Measurements from ENCODE around the gene XIRP2. TPM values are rescaled to one million over a fixed set of nuclear protein-coding genes. Genes with fewer than 3 reads are reported as not detected.

XIRP2 gene
- polyA plus RNA-seq = 1 to 10 TPM in 2 of 4 donors, under 1 TPM in 2; 0.03 to 7.3 (median 0.74) TPM
- long read RNA-seq, donor 1 = 0 reads
- long read RNA-seq, donor 2 = 0 reads
- long read RNA-seq, donor 3 = 0 reads
- long read RNA-seq, donor 4 = 0 reads
- long read RNA-seq, donor 5 = 0 reads
- long read RNA-seq, donor 6 = 0 reads
- long read RNA-seq, donor 7 = 0 reads
- long read RNA-seq, donor 8 = 0 reads
- long read RNA-seq, donor 9 = 0 reads
- long read RNA-seq, donor 10 = 0 reads

GRCh38 chr2:166888180-166888579 lies at the start of gene XIRP2:
Gene XIRP2, plus strand, starts transcription at chr2:166888480. Its CDS starts 15,003 bp downstream, at chr2:166903483.
- Histone ChIP-seq H3K4me1 (ENCODE audit: control insufficient read depth in 3 of 3, insufficient read depth in 2 of 3, low read depth in 1 of 3, low read length in 2 of 3) (no peaks in the 10 kb centered on the region), H3K27me3 (ENCODE audit: control insufficient read depth in 3 of 3, insufficient read depth in 3 of 3, low read length in 3 of 3) (no peaks in the 10 kb centered on the region), H3K4me3 (ENCODE audit: low read depth in 1 of 3, low read length in 3 of 3) (no peak within 1 kb of the TSS), H3K36me3 (ENCODE audit: control insufficient read depth in 3 of 3, insufficient read depth in 2 of 3, low read depth in 1 of 3, low read length in 3 of 3) (no peaks in the 10 kb centered on the region), H3K9me3 (ENCODE audit: control insufficient read depth in 2 of 2, insufficient read depth in 1 of 2, low read depth in 1 of 2, low read length in 1 of 2) (no peaks in the 10 kb centered on the region), H3K27ac (ENCODE audit: low read depth in 1 of 3, low read length in 2 of 3) (no peak within 1 kb of the TSS)
- 61 to 80% (median 69%) methylated on average over 2 of the region's 2 CpGs for WGBS, 3 donors
- FAIRE-seq (no peak), DNase-seq (no peak)

- no peak for FAIRE-seq
- Histone ChIP-seq H3K4me3 (ENCODE audit: low read depth in 1 of 3, low read length in 3 of 3) (no peak overlapping the region), H3K27me3 (ENCODE audit: control insufficient read depth in 3 of 3, insufficient read depth in 3 of 3, low read length in 3 of 3) (no peaks in the 10 kb centered on the region), H3K27ac (ENCODE audit: low read depth in 1 of 3, low read length in 2 of 3) (no peak overlapping the region), H3K36me3 (ENCODE audit: control insufficient read depth in 3 of 3, insufficient read depth in 2 of 3, low read depth in 1 of 3, low read length in 3 of 3) (no peaks in the 10 kb centered on the region), H3K9me3 (ENCODE audit: control insufficient read depth in 2 of 2, insufficient read depth in 1 of 2, low read depth in 1 of 2, low read length in 1 of 2) (no peaks in the 10 kb centered on the region), H3K4me1 (ENCODE audit: control insufficient read depth in 3 of 3, insufficient read depth in 2 of 3, low read depth in 1 of 3, low read length in 2 of 3) (no peaks in the 10 kb centered on the region)
- 40 to 59% (median 47%) methylated on average over 2 of the region's 2 CpGs for WGBS, 3 donors
- no peak for DNase-seq
Observed at GRCh38 chr2:166841152-166841551, 47.1 kb upstream of the XIRP2 start.

- no peak for DNase-seq
- 37 to 65% (median 50%) methylated on average over 1 of the region's 1 CpG for WGBS, 3 donors
- Histone ChIP-seq H3K27ac (ENCODE audit: low read depth in 1 of 3, low read length in 2 of 3) (no peak overlapping the region), H3K4me3 (ENCODE audit: low read depth in 1 of 3, low read length in 3 of 3) (no peak overlapping the region), H3K9me3 (ENCODE audit: control insufficient read depth in 2 of 2, insufficient read depth in 1 of 2, low read depth in 1 of 2, low read length in 1 of 2) (no peaks in the 10 kb centered on the region), H3K36me3 (ENCODE audit: control insufficient read depth in 3 of 3, insufficient read depth in 2 of 3, low read depth in 1 of 3, low read length in 3 of 3) (no peaks in the 10 kb centered on the region), H3K4me1 (ENCODE audit: control insufficient read depth in 3 of 3, insufficient read depth in 2 of 3, low read depth in 1 of 3, low read length in 2 of 3) (no peaks in the 10 kb centered on the region), H3K27me3 (ENCODE audit: control insufficient read depth in 3 of 3, insufficient read depth in 3 of 3, low read length in 3 of 3) (no peaks in the 10 kb centered on the region)
- FAIRE-seq = no peak
Observed at GRCh38 chr2:166841679-166842078, 46.6 kb upstream of the XIRP2 start.

- no peaks in the 10 kb centered on the region for H3K9me3 ChIP-seq (ENCODE audit: control insufficient read depth in 2 of 2, insufficient read depth in 1 of 2, low read depth in 1 of 2, low read length in 1 of 2)
- 67 to 80% (median 79%) methylated on average over 1 of the region's 1 CpG for WGBS, 3 donors
Observed at GRCh38 chr2:166844111-166844510, 44.2 kb upstream of the XIRP2 start.

GRCh38 chr2:166862468-166863132 lies 25.7 kb upstream of the XIRP2 start:
- no peak for DNase-seq
- 51 to 52% (median 52%) methylated on average over 6 of the region's 6 CpGs for WGBS, 3 donors
- Histone ChIP-seq H3K4me1 (ENCODE audit: control insufficient read depth in 3 of 3, insufficient read depth in 2 of 3, low read depth in 1 of 3, low read length in 2 of 3) (no peaks in the 10 kb centered on the region), H3K27ac (ENCODE audit: low read depth in 1 of 3, low read length in 2 of 3) (no peak overlapping the region), H3K4me3 (ENCODE audit: low read depth in 1 of 3, low read length in 3 of 3) (no peak overlapping the region), H3K27me3 (ENCODE audit: control insufficient read depth in 3 of 3, insufficient read depth in 3 of 3, low read length in 3 of 3) (no peaks in the 10 kb centered on the region), H3K9me3 (ENCODE audit: control insufficient read depth in 2 of 2, insufficient read depth in 1 of 2, low read depth in 1 of 2, low read length in 1 of 2) (no peaks in the 10 kb centered on the region), H3K36me3 (ENCODE audit: control insufficient read depth in 3 of 3, insufficient read depth in 2 of 3, low read depth in 1 of 3, low read length in 3 of 3) (no peaks in the 10 kb centered on the region)
- FAIRE-seq = no peak

More at GRCh38 chr2:166844111-166844510, 44.2 kb upstream of the XIRP2 start:
- H3K4me1 ChIP-seq (ENCODE audit: control insufficient read depth in 3 of 3, insufficient read depth in 2 of 3, low read depth in 1 of 3, low read length in 2 of 3) = no peaks in the 10 kb centered on the region
- FAIRE-seq (no peak), DNase-seq (no peak)
- no peaks in the 10 kb centered on the region for H3K36me3 ChIP-seq (ENCODE audit: control insufficient read depth in 3 of 3, insufficient read depth in 2 of 3, low read depth in 1 of 3, low read length in 3 of 3)
- H3K4me3 ChIP-seq (ENCODE audit: low read depth in 1 of 3, low read length in 3 of 3) = no peak overlapping the region
- H3K27me3 ChIP-seq (ENCODE audit: control insufficient read depth in 3 of 3, insufficient read depth in 3 of 3, low read length in 3 of 3) = no peaks in the 10 kb centered on the region
- H3K27ac ChIP-seq (ENCODE audit: low read depth in 1 of 3, low read length in 2 of 3) = no peak overlapping the region

- WGBS, 3 donors = 68 to 74% (median 68%) methylated on average over 10 of the region's 10 CpGs
- Histone ChIP-seq H3K27ac (ENCODE audit: low read depth in 1 of 3, low read length in 2 of 3) (no peak overlapping the region), H3K9me3 (ENCODE audit: control insufficient read depth in 2 of 2, insufficient read depth in 1 of 2, low read depth in 1 of 2, low read length in 1 of 2) (no peaks in the 10 kb centered on the region), H3K4me1 (ENCODE audit: control insufficient read depth in 3 of 3, insufficient read depth in 2 of 3, low read depth in 1 of 3, low read length in 2 of 3) (no peaks in the 10 kb centered on the region), H3K36me3 (ENCODE audit: control insufficient read depth in 3 of 3, insufficient read depth in 2 of 3, low read depth in 1 of 3, low read length in 3 of 3) (no peaks in the 10 kb centered on the region), H3K4me3 (ENCODE audit: low read depth in 1 of 3, low read length in 3 of 3) (no peak overlapping the region), H3K27me3 (ENCODE audit: control insufficient read depth in 3 of 3, insufficient read depth in 3 of 3, low read length in 3 of 3) (no peaks in the 10 kb centered on the region)
- no peak for FAIRE-seq
- no peak for DNase-seq
Observed at GRCh38 chr2:166867874-166868514, 20.3 kb upstream of the XIRP2 start.

GRCh38 chr2:166870346-166870745 lies 17.9 kb upstream of the XIRP2 start:
- no peaks in the 10 kb centered on the region for H3K36me3 ChIP-seq (ENCODE audit: control insufficient read depth in 3 of 3, insufficient read depth in 2 of 3, low read depth in 1 of 3, low read length in 3 of 3)
- no peak overlapping the region for H3K4me3 ChIP-seq (ENCODE audit: low read depth in 1 of 3, low read length in 3 of 3)
- WGBS, 3 donors = 81 to 97% (median 97%) methylated on average over 1 of the region's 1 CpG
- no peaks in the 10 kb centered on the region for H3K9me3 ChIP-seq (ENCODE audit: control insufficient read depth in 2 of 2, insufficient read depth in 1 of 2, low read depth in 1 of 2, low read length in 1 of 2)
- no peak overlapping the region for H3K27ac ChIP-seq (ENCODE audit: low read depth in 1 of 3, low read length in 2 of 3)
- H3K4me1 ChIP-seq (ENCODE audit: control insufficient read depth in 3 of 3, insufficient read depth in 2 of 3, low read depth in 1 of 3, low read length in 2 of 3) = no peaks in the 10 kb centered on the region
- FAIRE-seq (no peak), DNase-seq (no peak)
- H3K27me3 ChIP-seq (ENCODE audit: control insufficient read depth in 3 of 3, insufficient read depth in 3 of 3, low read length in 3 of 3) = no peaks in the 10 kb centered on the region

GRCh38 chr2:166881177-166881576 lies 7.1 kb upstream of the XIRP2 start:
- Histone ChIP-seq H3K27ac (ENCODE audit: low read depth in 1 of 3, low read length in 2 of 3) (no peak overlapping the region), H3K27me3 (ENCODE audit: control insufficient read depth in 3 of 3, insufficient read depth in 3 of 3, low read length in 3 of 3) (no peaks in the 10 kb centered on the region), H3K4me1 (ENCODE audit: control insufficient read depth in 3 of 3, insufficient read depth in 2 of 3, low read depth in 1 of 3, low read length in 2 of 3) (no peaks in the 10 kb centered on the region), H3K36me3 (ENCODE audit: control insufficient read depth in 3 of 3, insufficient read depth in 2 of 3, low read depth in 1 of 3, low read length in 3 of 3) (no peaks in the 10 kb centered on the region), H3K9me3 (ENCODE audit: control insufficient read depth in 2 of 2, insufficient read depth in 1 of 2, low read depth in 1 of 2, low read length in 1 of 2) (no peaks in the 10 kb centered on the region), H3K4me3 (ENCODE audit: low read depth in 1 of 3, low read length in 3 of 3) (no peak overlapping the region)
- no peak for FAIRE-seq
- no peak for DNase-seq
- 73 to 86% (median 79%) methylated on average over 1 of the region's 1 CpG for WGBS, 3 donors

Data from small intestine (tissue), 16 donors.